ENCODE measurements around the gene CDC5L.

The CDC5L gene

DNA sequence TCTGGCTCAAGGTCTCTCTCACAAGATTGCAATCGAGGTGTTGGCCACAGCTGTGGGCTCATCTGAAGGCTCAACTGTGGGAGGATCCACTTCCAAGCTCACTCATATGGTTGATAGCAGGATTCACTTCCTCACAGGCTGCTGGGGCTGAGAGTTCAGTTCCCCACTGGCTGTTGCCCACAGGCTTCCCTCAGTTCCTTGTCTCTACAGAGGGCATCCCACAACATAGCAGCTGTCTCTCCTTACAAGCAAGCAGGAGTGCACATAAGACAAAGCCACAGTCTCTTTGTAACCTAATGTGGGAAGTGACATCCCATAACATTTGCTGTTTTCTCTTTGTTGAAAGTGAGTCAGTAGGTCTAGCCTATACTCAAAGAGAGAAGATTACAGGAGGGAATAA, 31.0 kb upstream of the CDC5L start:
- in situ Hi-C loops (cut with MboI; ENCODE audit: low sequenced_read_pairs, unreplicated experiment) = no loop called here
- no peak for DNase-seq (ENCODE audit: low spot score)
- TF ChIP-seq CTCF (IDR thresholded peaks at IDR 0.05; ENCODE audit: borderline replicate concordance, control extremely low read depth, extremely low read depth, insufficient read depth, missing control alignments) = no peak

- no peak for TF ChIP-seq CTCF (IDR thresholded peaks at IDR 0.05; ENCODE audit: borderline replicate concordance, control extremely low read depth, extremely low read depth, insufficient read depth, missing control alignments)
- in situ Hi-C loops (cut with MboI; ENCODE audit: low sequenced_read_pairs, unreplicated experiment) = no loop called here
- no peak for DNase-seq (ENCODE audit: low spot score)
Observed at GRCh38 chr6:44359973-44360372, 27.5 kb upstream of the CDC5L start.

DNA sequence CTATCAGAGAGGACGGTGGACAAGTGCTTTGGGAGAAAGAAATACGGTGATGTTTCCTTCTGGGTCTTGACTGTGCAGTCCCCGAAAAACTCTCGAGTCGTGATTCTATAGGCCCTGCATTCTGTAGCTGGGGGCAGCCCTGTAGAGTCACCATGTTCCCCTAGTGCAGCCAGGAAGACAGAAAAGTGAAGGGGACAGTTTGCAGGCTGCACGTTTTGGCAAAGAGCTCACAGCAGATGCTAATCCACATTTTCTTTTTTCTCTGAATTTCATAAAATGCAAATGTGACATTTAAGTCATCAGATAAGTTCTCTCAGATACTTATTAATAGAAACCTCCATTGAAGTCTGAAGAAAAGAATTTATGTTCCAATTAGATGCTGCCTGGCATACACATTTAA, 25.6 kb upstream of the CDC5L start:
- TF ChIP-seq CTCF (IDR thresholded peaks at IDR 0.05; ENCODE audit: borderline replicate concordance, control extremely low read depth, extremely low read depth, insufficient read depth, missing control alignments) = no peak
- DNase-seq (ENCODE audit: low spot score) = no peak
- in situ Hi-C loops (cut with MboI; ENCODE audit: low sequenced_read_pairs, unreplicated experiment) = no loop called here

- TF ChIP-seq CTCF (IDR thresholded peaks at IDR 0.05; ENCODE audit: borderline replicate concordance, control extremely low read depth, extremely low read depth, insufficient read depth, missing control alignments) = no peak
- DNase-seq (ENCODE audit: low spot score) = no peak
- in situ Hi-C loops (cut with MboI; ENCODE audit: low sequenced_read_pairs, unreplicated experiment) = no loop called here
Observed at GRCh38 chr6:44363377-44363926, 24.1 kb upstream of the CDC5L start.

DNA sequence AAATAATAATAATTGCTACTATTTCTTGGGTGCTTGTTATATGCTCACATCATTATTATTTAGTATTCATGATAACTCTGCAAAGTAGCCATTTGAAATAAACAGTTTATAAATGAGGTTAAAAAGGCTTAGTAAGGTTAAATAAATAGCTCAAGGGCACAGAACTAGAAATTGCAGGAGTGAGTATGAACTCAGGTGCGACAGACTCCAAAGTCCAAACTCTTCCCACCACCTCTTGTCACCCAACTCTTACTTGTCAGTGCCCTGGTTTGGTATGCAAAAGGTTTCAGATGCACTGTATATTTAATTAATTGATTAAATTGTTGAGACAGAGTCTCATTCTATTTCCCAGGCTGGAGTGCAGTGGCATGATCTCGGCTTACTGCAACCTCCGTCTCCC, 20.7 kb upstream of the CDC5L start:
- in situ Hi-C loops (cut with MboI; ENCODE audit: low sequenced_read_pairs, unreplicated experiment) = no loop called here
- no peak for TF ChIP-seq CTCF (IDR thresholded peaks at IDR 0.05; ENCODE audit: borderline replicate concordance, control extremely low read depth, extremely low read depth, insufficient read depth, missing control alignments)
- no peak for DNase-seq (ENCODE audit: low spot score)

DNA sequence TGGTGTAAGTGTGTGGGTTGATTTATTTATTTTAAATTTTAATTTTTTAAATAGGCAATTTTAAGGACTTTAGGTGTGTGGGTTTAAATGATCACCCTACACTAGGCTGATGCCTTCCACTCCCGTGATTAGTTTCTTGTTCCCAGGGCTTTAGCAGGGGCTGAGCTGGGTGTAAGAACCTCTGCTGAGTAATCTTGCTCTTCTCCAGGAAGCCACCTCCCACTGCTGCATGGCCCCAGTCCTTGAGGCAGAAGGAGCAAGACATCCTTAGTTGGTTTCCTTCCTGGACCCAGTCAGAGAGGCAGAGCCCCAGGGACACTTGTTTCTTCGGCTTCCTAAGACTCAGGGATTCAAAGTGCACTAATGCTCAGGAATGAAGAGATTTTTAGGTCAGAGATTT, 19.8 kb upstream of the CDC5L start:
- in situ Hi-C loops (cut with MboI; ENCODE audit: low sequenced_read_pairs, unreplicated experiment) = no loop called here
- TF ChIP-seq CTCF (IDR thresholded peaks at IDR 0.05; ENCODE audit: borderline replicate concordance, control extremely low read depth, extremely low read depth, insufficient read depth, missing control alignments) = no peak
- DNase-seq (ENCODE audit: low spot score) = no peak

GRCh38 chr6:44373051-44373450, 14.5 kb upstream of the CDC5L start:
- TF ChIP-seq CTCF (IDR thresholded peaks at IDR 0.05; ENCODE audit: borderline replicate concordance, control extremely low read depth, extremely low read depth, insufficient read depth, missing control alignments) = no peak
- DNase-seq (ENCODE audit: low spot score) = no peak
- in situ Hi-C loops (cut with MboI; ENCODE audit: low sequenced_read_pairs, unreplicated experiment) = no loop called here
